ENCODE measurements around the gene NDUFC2. TPM values are rescaled to one million over a fixed set of nuclear protein-coding genes. Genes with fewer than 3 reads are reported as not detected.

NDUFC2 gene
- total and polyA plus RNA-seq, 2 donors (not counting 1 experiment from before 2014, with no cell fraction given), result 49.0 to 65.0 TPM

- no peak for ATAC-seq (ENCODE audit: low read depth)
- ChIA-PET CTCF (no interaction called here), POLR2A (no interaction called here)
- H3K27me3 Mint-ChIP-seq, result no peaks in the 10 kb centered on the region
- no peaks in the 10 kb centered on the region for H3K9me3 Mint-ChIP-seq (ENCODE audit: insufficient read depth)
- H3K4me3 Mint-ChIP-seq, result no peak overlapping the region
- no peak overlapping the region for H3K4me2 ChIP-seq (replicated peaks; ENCODE audit: low read depth, low read length, poor library complexity, severe bottlenecking)
- H3K27ac ChIP-seq (ENCODE audit: low read length in 2 of 2), result no peak overlapping the region
- H3K36me3 ChIP-seq (replicated peaks in 1 of 2; ENCODE audit: control extremely low read depth in 1 of 2, control insufficient read depth in 1 of 2, extremely low read depth in 1 of 2, insufficient read depth in 2 of 2, low read length in 1 of 2), result peaks cover 9 to 36% of the 10 kb centered on the region in 2 experiments
- 96% methylated on average over 2 of the region's 3 CpGs for WGBS (ENCODE audit: insufficient coverage)
- no peak for DNase-seq
- intact Hi-C loops (cut with micrococcal nuclease), result no loop called here
- H3K79me2 ChIP-seq (ENCODE audit: control insufficient read depth, insufficient read depth, low read length), result no peaks in the 10 kb centered on the region
- no peak overlapping the region for H2AFZ ChIP-seq (ENCODE audit: insufficient read depth, low read depth, low read length, poor library complexity, severe bottlenecking)
- no peaks in the 10 kb centered on the region for H4K20me1 ChIP-seq (ENCODE audit: control insufficient read depth, insufficient read depth, low read length, poor library complexity, severe bottlenecking)
- H3K9ac ChIP-seq (ENCODE audit: low read length), result no peak overlapping the region
- H3K27ac Mint-ChIP-seq, result no peak overlapping the region
- no peaks in the 10 kb centered on the region for H3K9me3 ChIP-seq (ENCODE audit: control extremely low read depth in 1 of 3, control insufficient read depth in 2 of 3, insufficient read depth in 1 of 3, low read length in 2 of 3)
- TF ChIP-seq CTCF (IDR thresholded peaks at IDR 0.05) (no peak), EZH2 (IDR thresholded peaks at IDR 0.05; ENCODE audit: borderline replicate concordance, insufficient read depth, low read depth, low read length, poor library complexity, severe bottlenecking) (no peak)
- peaks cover 0 to 3% of the 10 kb centered on the region in 2 donors for H3K4me1 ChIP-seq (ENCODE audit: control insufficient read depth in 2 of 2, insufficient read depth in 2 of 2, low read length in 2 of 2)
- H3K4me3 ChIP-seq (ENCODE audit: control extremely low read depth in 1 of 5, extremely low read depth in 1 of 5, insufficient read depth in 1 of 5, low read depth in 2 of 5, low read length in 4 of 5), result no peak overlapping the region
- H3K4me1 Mint-ChIP-seq, result peaks cover 9% of the 10 kb centered on the region
- H3K27me3 ChIP-seq (replicated peaks in 1 of 4; ENCODE audit: control extremely low read depth in 1 of 4, control insufficient read depth in 3 of 4, insufficient read depth in 4 of 4, low read length in 3 of 4), result no peaks in the 10 kb centered on the region
Observed at GRCh38 chr11:78109081-78110015, 29.7 kb upstream of the NDUFC2 start.

All from B cell (primary cell).